HEK293 (cell line): ENCODE data around the gene ZFAND3.
A peak's percentile ranks its signal among the peaks of the same experiment; 100 is the strongest.

Experiments
- CTCF ChIA-PET: fragments of 350-600 bp; formaldehyde crosslinking; extraction: SDS; loops from one replicate; lab custom pipeline; 2021; ENCODE audit warnings: antibody characterized with exemption; lab: Yijun Ruan, JAX
- POLR2A ChIA-PET: fragments of 300-600 bp; formaldehyde crosslinking; extraction: SDS; loops from one replicate; lab custom pipeline; 2020; ENCODE audit warnings: antibody characterized with exemption, inconsistent platforms; lab: Yijun Ruan, JAX
- H3K27ac ChIP-seq: fragments of 200-500 bp; sonication (Bioruptor generic); 2 replicates; pipeline ENCODE4 v1.5.1; 2014; ENCODE audit warnings: low read depth, low read length, control low read depth, inconsistent platforms; ENCODE audit errors: extremely low read depth
- H3K36me3 ChIP-seq, 2 experiments: fragments of 200-500 bp in 1 of 2; sonication (Bioruptor generic) in 1 of 2; 1 replicate in 1 of 2; 2 replicates in 1 of 2; pipeline ENCODE4 v1.5.1; 2014 to 2017; ENCODE audit warnings: inconsistent platforms in 2 of 2, low read length in 2 of 2; ENCODE audit not compliant: control insufficient read depth in 2 of 2, insufficient read depth in 1 of 2
- H3K4me1 ChIP-seq: fragments of 200-500 bp; sonication (Bioruptor generic); 2 replicates; pipeline ENCODE4 v1.5.1; 2014; ENCODE audit warnings: mild to moderate bottlenecking, low read length, inconsistent platforms; ENCODE audit not compliant: control insufficient read depth, insufficient read depth
- H3K4me3 ChIP-seq: 2 replicates; pipeline ENCODE4 v1.5.1; 2011; ENCODE audit warnings: low read depth, mild to moderate bottlenecking, control low read depth, low read length, moderate library complexity
- H3K9me3 ChIP-seq: fragments of 200-500 bp; sonication (Bioruptor generic); 2 replicates; pipeline ENCODE4 v1.5.1; 2014; ENCODE audit warnings: low read depth, low read length, inconsistent platforms; ENCODE audit not compliant: control insufficient read depth, insufficient read depth
- GLI4 ChIP-seq: fragments of 450-650 bp; formaldehyde crosslinking; IDR thresholded peaks from 2 replicates; pipeline ENCODE4 v1.5.1; 2016; ENCODE audit warnings: missing biosample characterization, missing genetic modification characterization
- GLIS2 ChIP-seq: fragments of 450-650 bp; formaldehyde crosslinking; IDR thresholded peaks from 2 replicates; pipeline ENCODE4 v1.5.1; 2016; ENCODE audit warnings: missing biosample characterization, missing genetic modification characterization
- HOXD13 ChIP-seq: sonication (generic); formaldehyde crosslinking; IDR thresholded peaks from 2 replicates; pipeline ENCODE4 v1.8.0; 2022; ENCODE audit warnings: missing genetic modification reagents, borderline replicate concordance
- KLF7 ChIP-seq: fragments of 450-650 bp; formaldehyde crosslinking; IDR thresholded peaks from 2 replicates; pipeline ENCODE4 v1.5.1; 2016; ENCODE audit warnings: missing biosample characterization, missing genetic modification characterization, borderline replicate concordance
- OSR2 ChIP-seq: fragments of 450-650 bp; formaldehyde crosslinking; IDR thresholded peaks from 2 replicates; pipeline ENCODE4 v1.5.1; 2016; ENCODE audit warnings: missing biosample characterization, missing genetic modification characterization
- PRDM6 ChIP-seq: fragments of 450-650 bp; formaldehyde crosslinking; IDR thresholded peaks from 2 replicates; pipeline ENCODE4 v1.5.1; 2017; ENCODE audit warnings: missing biosample characterization, missing genetic modification characterization
- REST ChIP-seq: fragments of 450-650 bp; formaldehyde crosslinking; IDR thresholded peaks from 2 replicates; pipeline ENCODE4 v1.5.1; 2016; ENCODE audit warnings: missing biosample characterization, missing genetic modification characterization
- ZBTB1 ChIP-seq: fragments of 450-650 bp; formaldehyde crosslinking; IDR thresholded peaks from 2 replicates; pipeline ENCODE4 v1.5.1; 2016; ENCODE audit warnings: missing biosample characterization, missing genetic modification characterization
- ZIC2 ChIP-seq: fragments of 450-650 bp; formaldehyde crosslinking; IDR thresholded peaks from 2 replicates; pipeline ENCODE4 v1.5.1; 2016; ENCODE audit warnings: missing biosample characterization, missing genetic modification characterization
- ZNF112 ChIP-seq: fragments of 450-650 bp; formaldehyde crosslinking; IDR thresholded peaks from 2 replicates; pipeline ENCODE4 v1.5.0; 2017; ENCODE audit warnings: missing biosample characterization, missing genetic modification characterization
- ZNF18 ChIP-seq: fragments of 450-650 bp; formaldehyde crosslinking; IDR thresholded peaks from 2 replicates; pipeline ENCODE4 v1.5.1; 2016; ENCODE audit warnings: missing biosample characterization, missing genetic modification characterization
- ZNF335 ChIP-seq: fragments of 450-650 bp; formaldehyde crosslinking; conservative IDR thresholded peaks from 2 replicates; pipeline ENCODE4 v1.5.1; 2016; ENCODE audit warnings: missing biosample characterization, missing genetic modification characterization
- ZNF341 ChIP-seq: fragments of 450-650 bp; formaldehyde crosslinking; IDR thresholded peaks from 2 replicates; pipeline ENCODE4; 2016; ENCODE audit warnings: low read depth, missing biosample characterization, missing genetic modification characterization
- ZNF354C ChIP-seq: fragments of 450-650 bp; formaldehyde crosslinking; IDR thresholded peaks from 2 replicates; pipeline ENCODE4 v1.5.1; 2016; ENCODE audit warnings: missing biosample characterization, missing genetic modification characterization, low read depth, borderline replicate concordance
- ZNF394 ChIP-seq: fragments of 450-650 bp; formaldehyde crosslinking; IDR thresholded peaks from 2 replicates; pipeline ENCODE4 v1.5.1; 2016; ENCODE audit warnings: missing biosample characterization, missing genetic modification characterization, mild to moderate bottlenecking, moderate library complexity, borderline replicate concordance
- ZNF416 ChIP-seq: fragments of 450-650 bp; formaldehyde crosslinking; IDR thresholded peaks from 2 replicates; pipeline ENCODE4 v1.5.1; 2016; ENCODE audit warnings: missing biosample characterization, missing genetic modification characterization
- ZNF423 ChIP-seq: fragments of 450-650 bp; formaldehyde crosslinking; IDR thresholded peaks from 2 replicates; pipeline ENCODE4 v1.5.1; 2016; ENCODE audit warnings: missing biosample characterization, missing genetic modification characterization
- ZNF664 ChIP-seq: fragments of 450-650 bp; formaldehyde crosslinking; IDR thresholded peaks from 2 replicates; pipeline ENCODE4 v1.5.1; 2016; ENCODE audit warnings: missing biosample characterization, missing genetic modification characterization
- ZNF785 ChIP-seq: fragments of 450-650 bp; formaldehyde crosslinking; IDR thresholded peaks from 2 replicates; pipeline ENCODE4 v1.5.1; 2016; ENCODE audit warnings: missing biosample characterization, missing genetic modification characterization

The ZFAND3 gene

GRCh38 chr6:38105066-38105465, 285.5 kb downstream of the ZFAND3 start:
- TF ChIP-seq ZNF394 (0 out of 2 replicates have a peak, but pooled peaks have one; percentile 16), ZNF112 (tag by site-specific recombination) (no peak), ZNF423 (tag by site-specific recombination) (no peak), ZNF335 (tag by site-specific recombination) (no peak), ZBTB1 (tag by site-specific recombination) (no peak)
- no peak overlapping the region for H3K4me3 ChIP-seq
- peaks cover 0 to 3% of the 10 kb centered on the region in 2 experiments; a peak in 1 of 3 replicates for H3K36me3 ChIP-seq
- H3K9me3 ChIP-seq = no peaks in the 10 kb centered on the region
- no peak overlapping the region for H3K27ac ChIP-seq
- POLR2A ChIA-PET = no interaction called here
- peaks cover 1% of the 10 kb centered on the region; the same call in 1 of the 2 replicates for H3K4me1 ChIP-seq
- CTCF ChIA-PET = no interaction called here

- ChIA-PET POLR2A (no interaction called here), CTCF (interaction anchor here (0.8 kb wide), 1 partner anchor 17 kb away, joined by 3 read pairs; no protein-coding TSS in a partner anchor)
- H3K9me3 ChIP-seq = no peaks in the 10 kb centered on the region
- peaks cover 3% of the 10 kb centered on the region; the same call in 1 of the 2 replicates for H3K4me1 ChIP-seq
- peaks cover 0 to 3% of the 10 kb centered on the region in 2 experiments; a peak in 1 of 3 replicates for H3K36me3 ChIP-seq
- no peak overlapping the region for H3K27ac ChIP-seq
- no peak overlapping the region for H3K4me3 ChIP-seq
- TF ChIP-seq ZNF341 (tag by site-specific recombination) (0 out of 2 replicates have a peak, but pooled peaks have one; percentile 13), OSR2 (tag by site-specific recombination) (peak; percentile 27; the same call in 1 of the 2 replicates), ZNF664 (tag by site-specific recombination) (no peak)
These were observed 287.5 kb downstream of the ZFAND3 start for GRCh38 chr6:38107073-38107472.

GRCh38 chr6:38110481-38110971, 291.0 kb downstream of the ZFAND3 start:
- CTCF ChIA-PET = interaction anchor here (0.6 to 0.9 kb wide), 3 partner anchors 76 to 608 kb away, joined by 3 to 4 read pairs (median 3); no protein-coding TSS in a partner anchor

GRCh38 chr6:38112181-38112580, 292.7 kb downstream of the ZFAND3 start:
- CTCF ChIA-PET = interaction anchor here (1.1 kb wide), 1 partner anchor 73 kb away, joined by 6 read pairs; no protein-coding TSS in a partner anchor
- H3K4me3 ChIP-seq = no peak overlapping the region
- H3K4me1 ChIP-seq = peaks cover 3% of the 10 kb centered on the region; the same call in 1 of the 2 replicates
- H3K27ac ChIP-seq = no peak overlapping the region
- peaks cover 0 to 10% of the 10 kb centered on the region in 2 experiments; a peak in 1 of 3 replicates for H3K36me3 ChIP-seq
- POLR2A ChIA-PET = interaction anchor here (0.6 kb wide), 1 partner anchor 21 kb away, joined by 5 read pairs; no protein-coding TSS in a partner anchor
- H3K9me3 ChIP-seq = no peaks in the 10 kb centered on the region
- TF ChIP-seq ZNF785 (tag by site-specific recombination) = no peak
- no peak for TF ChIP-seq ZNF18
- TF ChIP-seq KLF7 (tag by site-specific recombination) = no peak
- no peak for TF ChIP-seq GLIS2 (tag by site-specific recombination)
- TF ChIP-seq ZIC2 (tag by site-specific recombination) = no peak
- no peak for TF ChIP-seq HOXD13 (CRISPR knock-in tag)
- no peak for TF ChIP-seq REST (tag by site-specific recombination)
- TF ChIP-seq GLI4 (tag by site-specific recombination) = no peak
- TF ChIP-seq ZBTB1 (tag by site-specific recombination) = no peak
- TF ChIP-seq ZNF416 (tag by site-specific recombination) = no peak

More at GRCh38 chr6:38110481-38110971, 291.0 kb downstream of the ZFAND3 start:
- Histone ChIP-seq H3K27ac (no peak overlapping the region), H3K4me3 (no peak overlapping the region), H3K4me1 (peaks cover 3% of the 10 kb centered on the region; the same call in 1 of the 2 replicates), H3K36me3 (peaks cover 0 to 3% of the 10 kb centered on the region in 2 experiments; a peak in 1 of 3 replicates), H3K9me3 (no peaks in the 10 kb centered on the region)
- POLR2A ChIA-PET = no interaction called here
- no peak for TF ChIP-seq ZNF354C (tag by site-specific recombination)
- no peak for TF ChIP-seq ZNF785 (tag by site-specific recombination)
- no peak for TF ChIP-seq ZIC2 (tag by site-specific recombination)
- peak; percentile 76 for TF ChIP-seq PRDM6 (tag by site-specific recombination)
